Measurements from ENCODE around the gene KLHL8. TPM values are rescaled to one million over a fixed set of nuclear protein-coding genes. Genes with fewer than 3 reads are reported as not detected.

The KLHL8 gene
- total RNA-seq, 1 donor from 2014 or later = 11.5 TPM

GRCh38 chr4:87239821-87240220 lies 19.4 kb upstream of the KLHL8 start:
- Mint-ChIP-seq H3K4me3 (ENCODE audit: unreplicated experiment) (no peak overlapping the region), H3K4me1 (ENCODE audit: unreplicated experiment) (peaks cover 4% of the 10 kb centered on the region), H3K9me3 (ENCODE audit: unreplicated experiment) (peaks cover 22% of the 10 kb centered on the region), H3K36me3 (ENCODE audit: unreplicated experiment) (peaks cover 12% of the 10 kb centered on the region), H3K27ac (ENCODE audit: unreplicated experiment) (no peak overlapping the region), H3K27me3 (ENCODE audit: unreplicated experiment) (peaks cover 5% of the 10 kb centered on the region)
- no peak for DNase-seq (ENCODE audit: extremely low spot score, unreplicated experiment)
- TF ChIP-seq, protein P1, sequence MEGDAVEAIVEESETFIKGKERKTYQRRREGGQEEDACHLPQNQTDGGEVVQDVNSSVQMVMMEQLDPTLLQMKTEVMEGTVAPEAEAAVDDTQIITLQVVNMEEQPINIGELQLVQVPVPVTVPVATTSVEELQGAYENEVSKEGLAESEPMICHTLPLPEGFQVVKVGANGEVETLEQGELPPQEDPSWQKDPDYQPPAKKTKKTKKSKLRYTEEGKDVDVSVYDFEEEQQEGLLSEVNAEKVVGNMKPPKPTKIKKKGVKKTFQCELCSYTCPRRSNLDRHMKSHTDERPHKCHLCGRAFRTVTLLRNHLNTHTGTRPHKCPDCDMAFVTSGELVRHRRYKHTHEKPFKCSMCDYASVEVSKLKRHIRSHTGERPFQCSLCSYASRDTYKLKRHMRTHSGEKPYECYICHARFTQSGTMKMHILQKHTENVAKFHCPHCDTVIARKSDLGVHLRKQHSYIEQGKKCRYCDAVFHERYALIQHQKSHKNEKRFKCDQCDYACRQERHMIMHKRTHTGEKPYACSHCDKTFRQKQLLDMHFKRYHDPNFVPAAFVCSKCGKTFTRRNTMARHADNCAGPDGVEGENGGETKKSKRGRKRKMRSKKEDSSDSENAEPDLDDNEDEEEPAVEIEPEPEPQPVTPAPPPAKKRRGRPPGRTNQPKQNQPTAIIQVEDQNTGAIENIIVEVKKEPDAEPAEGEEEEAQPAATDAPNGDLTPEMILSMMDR (IDR thresholded peaks at IDR 0.05) = no peak

DNA sequence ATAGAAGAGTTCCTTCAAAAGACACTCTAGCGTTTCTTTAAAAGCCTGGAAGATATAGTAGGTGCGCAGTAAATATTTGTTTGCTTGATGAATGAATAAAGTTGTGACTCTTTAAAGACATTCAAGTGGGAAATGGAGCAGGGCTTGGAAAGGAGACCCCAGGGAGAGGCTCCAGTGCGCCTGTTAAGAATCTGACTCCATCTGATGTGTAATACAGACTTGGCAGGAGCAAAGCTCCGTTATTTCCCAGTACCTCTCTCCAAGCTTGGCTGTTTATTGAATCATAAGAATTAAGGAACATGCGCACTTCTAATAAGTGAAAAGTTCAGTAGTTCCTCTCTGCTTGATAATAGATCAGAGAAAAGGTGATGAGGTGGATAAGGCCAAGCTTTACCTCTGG lies 18.8 kb upstream of the KLHL8 start:
- H3K27ac Mint-ChIP-seq (ENCODE audit: unreplicated experiment) = no peak overlapping the region
- H3K4me3 Mint-ChIP-seq (ENCODE audit: unreplicated experiment) = no peak overlapping the region
- TF ChIP-seq, protein P1 (IDR thresholded peaks at IDR 0.05) = no peak
- peaks cover 10% of the 10 kb centered on the region for H3K36me3 Mint-ChIP-seq (ENCODE audit: unreplicated experiment)
- peaks cover 4% of the 10 kb centered on the region for H3K4me1 Mint-ChIP-seq (ENCODE audit: unreplicated experiment)
- peaks cover 5% of the 10 kb centered on the region for H3K27me3 Mint-ChIP-seq (ENCODE audit: unreplicated experiment)
- no peak for DNase-seq (ENCODE audit: extremely low spot score, unreplicated experiment)
- peaks cover 17% of the 10 kb centered on the region for H3K9me3 Mint-ChIP-seq (ENCODE audit: unreplicated experiment)

GRCh38 chr4:87236861-87237260 lies 16.4 kb upstream of the KLHL8 start:
- no peaks in the 10 kb centered on the region for H3K36me3 Mint-ChIP-seq (ENCODE audit: unreplicated experiment)
- no peaks in the 10 kb centered on the region for H3K9me3 Mint-ChIP-seq (ENCODE audit: unreplicated experiment)
- H3K27me3 Mint-ChIP-seq (ENCODE audit: unreplicated experiment) = peaks cover 5% of the 10 kb centered on the region
- peaks cover 4% of the 10 kb centered on the region for H3K4me1 Mint-ChIP-seq (ENCODE audit: unreplicated experiment)
- no peak overlapping the region for H3K27ac Mint-ChIP-seq (ENCODE audit: unreplicated experiment)
- H3K4me3 Mint-ChIP-seq (ENCODE audit: unreplicated experiment) = no peak overlapping the region
- DNase-seq (ENCODE audit: extremely low spot score, unreplicated experiment) = no peak
- TF ChIP-seq, protein P1 (IDR thresholded peaks at IDR 0.05) = no peak

GRCh38 chr4:87235020-87235671 lies 14.7 kb upstream of the KLHL8 start:
- peak overlapping the region; percentile 76 for H3K4me3 Mint-ChIP-seq (ENCODE audit: unreplicated experiment)
- no peaks in the 10 kb centered on the region for H3K36me3 Mint-ChIP-seq (ENCODE audit: unreplicated experiment)
- TF ChIP-seq, protein P1 (IDR thresholded peaks at IDR 0.05) = no peak
- no peaks in the 10 kb centered on the region for H3K9me3 Mint-ChIP-seq (ENCODE audit: unreplicated experiment)
- no peak for DNase-seq (ENCODE audit: extremely low spot score, unreplicated experiment)
- H3K27me3 Mint-ChIP-seq (ENCODE audit: unreplicated experiment) = peaks cover 20% of the 10 kb centered on the region
- H3K27ac Mint-ChIP-seq (ENCODE audit: unreplicated experiment) = no peak overlapping the region
- peaks cover 4% of the 10 kb centered on the region for H3K4me1 Mint-ChIP-seq (ENCODE audit: unreplicated experiment)

DNA sequence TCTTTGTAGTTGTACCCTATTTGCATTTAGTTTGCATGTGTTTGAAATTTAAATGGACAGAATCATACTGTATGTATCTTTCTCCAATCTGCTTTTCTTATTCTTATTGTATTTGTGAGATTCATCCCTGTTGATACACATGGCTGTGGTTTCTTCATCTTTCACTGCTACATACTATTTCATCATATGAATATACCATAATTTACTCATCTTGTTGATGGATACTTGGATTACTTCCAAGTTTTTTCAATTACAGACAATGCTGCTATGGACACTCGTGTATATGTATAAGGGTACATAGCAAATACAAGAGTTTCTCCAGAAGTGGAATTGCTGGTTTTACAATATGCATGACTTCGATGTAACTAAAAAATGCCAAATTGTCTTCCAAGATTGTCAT lies 11.8 kb upstream of the KLHL8 start:
- H3K27ac Mint-ChIP-seq (ENCODE audit: unreplicated experiment) = no peak overlapping the region
- DNase-seq (ENCODE audit: extremely low spot score, unreplicated experiment) = no peak
- peaks cover 26% of the 10 kb centered on the region for H3K27me3 Mint-ChIP-seq (ENCODE audit: unreplicated experiment)
- no peaks in the 10 kb centered on the region for H3K36me3 Mint-ChIP-seq (ENCODE audit: unreplicated experiment)
- H3K9me3 Mint-ChIP-seq (ENCODE audit: unreplicated experiment) = no peaks in the 10 kb centered on the region
- H3K4me1 Mint-ChIP-seq (ENCODE audit: unreplicated experiment) = peaks cover 4% of the 10 kb centered on the region
- no peak overlapping the region for H3K4me3 Mint-ChIP-seq (ENCODE audit: unreplicated experiment)
- TF ChIP-seq, protein P1 (IDR thresholded peaks at IDR 0.05) = no peak
